ENCODE results near the gene CCDC170.

DNA sequence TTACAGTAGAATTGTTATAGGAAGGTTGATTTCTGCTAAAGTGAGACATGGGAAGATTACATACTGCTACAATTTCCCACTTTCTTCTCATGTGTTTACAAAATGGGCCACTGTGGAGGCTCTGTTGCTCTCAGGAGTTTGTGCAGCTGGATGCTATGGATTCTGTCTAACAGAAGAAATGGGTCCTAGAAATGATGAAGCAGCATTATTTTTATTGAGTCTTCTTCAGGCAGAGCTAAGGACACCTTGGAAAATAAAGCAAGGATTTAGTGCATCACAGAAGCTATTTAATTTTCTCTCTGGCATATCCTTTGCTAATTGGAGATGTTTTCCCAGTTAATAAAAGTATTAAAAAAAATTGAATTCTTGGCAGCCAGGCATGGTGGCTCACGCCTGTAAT is 29.2 kb downstream of the CCDC170 start:
- TF ChIP-seq POLR2A (IDR thresholded peaks at IDR 0.05; ENCODE audit: low read length), result no peak
- TF ChIP-seq GATA1 (IDR thresholded peaks at IDR 0.05; ENCODE audit: low read depth, low read length), result no peak
